Glutamatergic neuron (in vitro differentiated cells): Measurements from ENCODE around the gene AP1S3. TPM values are rescaled to one million over a fixed set of nuclear protein-coding genes. Genes with fewer than 3 reads are reported as not detected.

Source experiments
- DNase-seq: peaks from one replicate; pipeline ENCODE4 v3.0.0; 2022
- H3K27ac Mint-ChIP-seq: one replicate; pipeline ENCODE4 v1.8.0; 2020; ENCODE audit warnings: mild to moderate bottlenecking, mixed read lengths, inconsistent platforms; ENCODE audit not compliant: unreplicated experiment
- H3K27me3 Mint-ChIP-seq: one replicate; pipeline ENCODE4 v1.8.0; 2020; ENCODE audit warnings: mild to moderate bottlenecking, moderate library complexity, mixed read lengths, inconsistent platforms; ENCODE audit not compliant: unreplicated experiment
- H3K36me3 Mint-ChIP-seq: one replicate; pipeline ENCODE4 v1.8.0; 2020; ENCODE audit warnings: mild to moderate bottlenecking, mixed read lengths, inconsistent platforms; ENCODE audit not compliant: unreplicated experiment
- H3K4me1 Mint-ChIP-seq: one replicate; pipeline ENCODE4 v1.8.0; 2020; ENCODE audit warnings: mild to moderate bottlenecking, low read depth, mixed read lengths, inconsistent platforms; ENCODE audit not compliant: unreplicated experiment
- H3K4me3 Mint-ChIP-seq: one replicate; pipeline ENCODE4 v1.8.0; 2020; ENCODE audit warnings: mild to moderate bottlenecking, mixed read lengths, inconsistent platforms; ENCODE audit not compliant: unreplicated experiment
- H3K9me3 Mint-ChIP-seq: one replicate; pipeline ENCODE4 v1.8.0; 2020; ENCODE audit warnings: mild to moderate bottlenecking, moderate library complexity, mixed read lengths, inconsistent platforms; ENCODE audit not compliant: unreplicated experiment
- total RNA-seq: library from RNA; stranded (reverse); fragmentation: NEBNext Ultra II Directional; extraction: Animal tissue kit (Norgen Biotek cat#: 25700); gene quantifications from one replicate; pipeline ENCODE4 v1.2.1, GENCODE V29; 2021; ENCODE audit not compliant: unreplicated experiment
- TF ChIP-seq, protein P1 (sequence below): fragments of 200-600 bp; sonication (generic); IDR thresholded peaks from one replicate; pipeline ENCODE4 v1.5.0; 2021; ENCODE audit not compliant: partially characterized antibody, unreplicated experiment

The AP1S3 gene
- total RNA-seq, 1 donor from 2014 or later, result 3.1 TPM

DNA sequence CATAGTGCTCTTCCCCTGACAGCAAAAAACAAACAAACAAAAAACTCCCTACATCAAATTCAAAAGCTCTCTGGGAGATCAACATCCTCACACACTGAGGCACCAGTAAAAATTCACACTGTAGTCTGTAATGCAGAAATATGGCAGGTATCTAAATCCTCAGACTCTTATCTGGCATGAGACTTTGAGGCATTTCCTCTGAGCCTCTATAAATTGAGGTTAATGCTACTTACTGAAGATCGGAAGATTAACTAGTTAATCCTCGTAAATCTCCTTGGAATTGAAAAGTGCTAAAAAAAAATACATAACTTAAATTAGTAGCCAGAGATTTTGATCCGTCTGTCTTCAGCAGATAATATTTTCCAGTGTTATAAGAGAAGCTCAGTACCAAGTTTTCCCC is 65.0 kb downstream of the AP1S3 start:
- Mint-ChIP-seq H3K4me3 (no peak overlapping the region), H3K9me3 (no peaks in the 10 kb centered on the region), H3K36me3 (no peaks in the 10 kb centered on the region), H3K27me3 (peaks cover 6% of the 10 kb centered on the region), H3K27ac (no peak overlapping the region), H3K4me1 (peaks cover 1% of the 10 kb centered on the region)
- TF ChIP-seq, protein P1, sequence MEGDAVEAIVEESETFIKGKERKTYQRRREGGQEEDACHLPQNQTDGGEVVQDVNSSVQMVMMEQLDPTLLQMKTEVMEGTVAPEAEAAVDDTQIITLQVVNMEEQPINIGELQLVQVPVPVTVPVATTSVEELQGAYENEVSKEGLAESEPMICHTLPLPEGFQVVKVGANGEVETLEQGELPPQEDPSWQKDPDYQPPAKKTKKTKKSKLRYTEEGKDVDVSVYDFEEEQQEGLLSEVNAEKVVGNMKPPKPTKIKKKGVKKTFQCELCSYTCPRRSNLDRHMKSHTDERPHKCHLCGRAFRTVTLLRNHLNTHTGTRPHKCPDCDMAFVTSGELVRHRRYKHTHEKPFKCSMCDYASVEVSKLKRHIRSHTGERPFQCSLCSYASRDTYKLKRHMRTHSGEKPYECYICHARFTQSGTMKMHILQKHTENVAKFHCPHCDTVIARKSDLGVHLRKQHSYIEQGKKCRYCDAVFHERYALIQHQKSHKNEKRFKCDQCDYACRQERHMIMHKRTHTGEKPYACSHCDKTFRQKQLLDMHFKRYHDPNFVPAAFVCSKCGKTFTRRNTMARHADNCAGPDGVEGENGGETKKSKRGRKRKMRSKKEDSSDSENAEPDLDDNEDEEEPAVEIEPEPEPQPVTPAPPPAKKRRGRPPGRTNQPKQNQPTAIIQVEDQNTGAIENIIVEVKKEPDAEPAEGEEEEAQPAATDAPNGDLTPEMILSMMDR, result no peak
- DNase-seq, result no peak

DNA sequence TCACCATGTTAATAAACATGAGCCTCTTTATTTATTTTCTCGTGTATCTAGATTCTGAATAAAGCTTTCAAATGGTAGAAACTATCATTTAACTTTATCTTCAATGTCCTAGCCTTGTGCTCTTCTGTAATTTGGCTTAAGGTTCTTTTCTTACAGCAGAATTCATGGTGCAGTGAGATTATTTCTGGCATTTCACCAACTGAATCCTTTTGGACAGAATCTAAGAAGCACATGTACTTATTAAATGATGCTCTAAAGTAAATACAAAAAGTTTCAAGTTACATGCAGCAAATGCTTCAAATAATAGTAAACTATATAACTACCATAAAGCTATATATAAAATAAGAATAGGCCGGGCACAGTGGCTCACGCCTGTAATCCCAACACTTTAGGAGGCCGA is 65.9 kb downstream of the AP1S3 start:
- TF ChIP-seq, protein P1, result no peak
- H3K27me3 Mint-ChIP-seq, result peaks cover 6% of the 10 kb centered on the region
- no peaks in the 10 kb centered on the region for H3K36me3 Mint-ChIP-seq
- peaks cover 1% of the 10 kb centered on the region for H3K4me1 Mint-ChIP-seq
- H3K9me3 Mint-ChIP-seq, result no peaks in the 10 kb centered on the region
- H3K27ac Mint-ChIP-seq, result no peak overlapping the region
- H3K4me3 Mint-ChIP-seq, result no peak overlapping the region
- DNase-seq, result no peak

DNA sequence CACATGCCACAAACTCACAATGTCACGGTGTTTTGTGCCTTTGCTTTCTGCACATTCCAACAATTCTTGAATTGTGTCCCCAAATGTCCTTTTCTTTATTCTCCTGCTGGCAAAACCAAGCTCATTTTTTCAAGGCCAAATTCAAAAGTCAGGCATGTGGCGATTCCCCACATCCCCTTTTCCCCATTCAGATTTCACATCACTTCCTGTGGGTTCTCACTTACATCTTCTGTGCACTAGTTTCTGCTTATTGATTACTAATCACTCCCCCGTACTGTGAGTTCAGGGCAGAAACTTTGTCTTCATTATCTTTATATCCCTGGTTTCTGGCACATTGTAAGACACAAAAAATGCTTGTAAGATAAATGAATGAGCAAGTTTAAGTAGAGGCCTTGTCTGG is 69.2 kb downstream of the AP1S3 start:
- Mint-ChIP-seq H3K4me3 (no peak overlapping the region), H3K27ac (no peak overlapping the region), H3K9me3 (no peaks in the 10 kb centered on the region), H3K36me3 (no peaks in the 10 kb centered on the region), H3K27me3 (peaks cover 3% of the 10 kb centered on the region), H3K4me1 (peaks cover 3% of the 10 kb centered on the region)
- DNase-seq, result no peak
- TF ChIP-seq, protein P1, result no peak

DNA sequence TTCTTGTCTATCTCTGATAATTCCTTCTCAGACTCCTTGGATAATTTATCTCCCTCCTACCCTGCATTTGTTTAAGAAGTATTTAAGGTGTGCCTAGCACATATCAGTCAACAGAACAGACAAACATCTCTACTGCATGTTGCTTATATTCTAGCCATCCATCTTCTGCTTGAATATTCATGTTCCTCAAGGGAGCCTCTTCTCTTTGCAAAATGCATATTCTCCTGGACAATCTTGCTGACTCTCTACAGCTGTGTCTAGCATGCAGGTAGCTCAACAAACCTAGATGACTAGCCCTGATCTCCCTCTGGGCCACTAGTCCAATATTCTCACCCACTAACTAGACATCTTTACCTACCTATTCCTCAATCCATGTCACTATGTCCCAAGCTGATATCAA is 70.0 kb downstream of the AP1S3 start:
- Mint-ChIP-seq H3K27ac (no peak overlapping the region), H3K27me3 (peaks cover 3% of the 10 kb centered on the region), H3K4me1 (peaks cover 7% of the 10 kb centered on the region), H3K9me3 (no peaks in the 10 kb centered on the region), H3K36me3 (no peaks in the 10 kb centered on the region), H3K4me3 (no peak overlapping the region)
- DNase-seq, result no peak
- TF ChIP-seq, protein P1, result no peak

DNA sequence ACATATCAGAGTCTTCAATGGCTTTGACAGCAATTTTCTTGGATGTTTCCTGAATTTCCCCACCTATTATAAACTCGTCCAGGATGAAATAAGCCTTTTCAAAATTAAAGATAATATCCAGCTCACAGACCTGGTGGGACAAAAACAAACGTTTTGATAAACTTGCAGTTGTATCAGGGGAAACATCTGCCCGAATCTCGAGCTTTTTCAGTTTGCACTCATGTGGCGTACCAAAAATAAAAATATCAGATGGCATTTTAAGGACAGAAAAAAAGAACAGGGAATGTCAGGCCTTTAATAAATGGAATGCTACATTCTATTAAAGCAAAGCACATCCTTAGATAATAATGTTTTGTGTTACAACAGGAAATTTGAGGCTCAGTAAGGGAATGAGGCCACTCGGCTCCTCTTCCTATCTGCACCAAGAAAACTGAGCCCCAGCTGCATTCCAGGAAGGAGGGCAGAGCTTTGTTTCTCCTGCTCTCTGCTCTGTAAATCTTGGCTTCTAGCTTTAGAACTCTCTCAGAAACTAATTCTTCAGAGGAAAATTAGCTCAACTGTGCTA is 72.1 kb downstream of the AP1S3 start:
- no peaks in the 10 kb centered on the region for H3K9me3 Mint-ChIP-seq
- TF ChIP-seq, protein P1, result no peak
- peaks cover 3% of the 10 kb centered on the region for H3K27me3 Mint-ChIP-seq
- no peaks in the 10 kb centered on the region for H3K36me3 Mint-ChIP-seq
- no peak overlapping the region for H3K4me3 Mint-ChIP-seq
- DNase-seq, result no peak
- H3K27ac Mint-ChIP-seq, result no peak overlapping the region
- H3K4me1 Mint-ChIP-seq, result peaks cover 7% of the 10 kb centered on the region
